NCI-H524 (cell line): ENCODE measurements around the gene CRB2.
"Not testable (repeated sequence)": the region's sequence is repeated elsewhere in the genome, so short reads cannot be mapped to it uniquely, and the experiment has no call there.

Experiments
- DNase-seq, 2 experiments: peaks; one replicate each; lab custom pipeline; 2025; lab: John Stamatoyannopoulos, UW

The CRB2 gene

DNA sequence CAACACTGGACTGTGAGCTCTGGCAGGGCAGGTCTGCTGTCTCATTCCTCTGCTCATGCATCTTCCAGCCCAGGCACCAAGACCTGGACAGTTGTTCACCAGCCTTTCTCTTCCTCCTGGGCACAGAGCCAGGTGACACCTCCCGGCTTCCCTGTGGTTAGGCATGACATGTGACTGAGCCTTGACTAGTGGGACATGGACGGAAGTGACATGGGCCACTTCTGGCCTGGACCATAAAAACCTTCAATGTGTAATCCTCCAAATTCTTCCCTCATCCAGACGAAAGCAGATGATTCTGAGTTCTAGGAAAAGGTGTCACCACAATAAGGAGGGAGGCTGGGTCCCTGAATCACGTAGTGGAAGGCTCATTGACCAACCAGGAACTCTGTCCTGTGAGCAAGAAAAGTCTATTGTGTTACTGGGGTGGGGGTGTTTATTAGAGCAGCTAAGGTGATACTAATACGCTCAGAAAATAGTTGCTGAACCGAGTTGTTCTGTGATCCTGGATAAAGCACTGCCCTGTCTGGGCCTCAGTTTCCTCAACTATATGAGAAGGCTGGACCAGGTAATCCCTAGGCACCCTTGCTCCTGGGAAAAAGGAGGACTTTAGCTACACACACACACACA, 26.6 kb upstream of the CRB2 start:
- no peak for DNase-seq

DNA sequence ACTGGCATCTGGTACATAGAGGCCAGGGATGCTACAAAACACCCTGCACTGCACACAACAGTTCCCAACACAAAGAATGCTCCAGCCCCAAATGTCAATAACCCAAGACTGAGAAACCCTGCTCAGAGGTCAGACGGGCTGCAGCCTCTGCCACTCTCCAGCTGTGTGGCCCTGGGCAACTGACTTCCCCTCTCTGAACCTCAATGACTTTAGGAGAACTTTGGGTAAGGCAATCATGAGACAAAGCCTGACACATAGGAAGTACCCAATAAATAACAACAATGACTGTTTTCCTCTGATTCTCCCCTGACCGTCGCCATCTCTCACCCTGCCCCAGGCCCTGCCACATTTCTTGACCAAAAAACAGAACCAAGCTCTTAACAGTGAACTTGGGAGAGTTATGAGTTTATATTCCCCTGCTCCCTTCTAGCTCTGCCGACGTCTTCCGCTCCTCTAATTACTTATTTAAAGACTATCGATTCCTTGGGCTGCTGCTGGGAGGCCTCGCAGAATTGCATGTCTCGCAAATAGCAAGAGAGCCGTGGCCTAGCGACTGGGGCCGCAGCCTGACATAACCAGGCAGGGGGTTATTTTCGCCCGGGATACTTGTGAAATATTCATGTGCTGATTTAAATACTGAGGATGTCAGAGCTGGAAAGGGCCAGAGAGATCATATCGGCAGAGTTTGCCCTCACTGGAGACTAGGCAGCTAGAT, 24.5 kb upstream of the CRB2 start:
- no peak for DNase-seq

DNA sequence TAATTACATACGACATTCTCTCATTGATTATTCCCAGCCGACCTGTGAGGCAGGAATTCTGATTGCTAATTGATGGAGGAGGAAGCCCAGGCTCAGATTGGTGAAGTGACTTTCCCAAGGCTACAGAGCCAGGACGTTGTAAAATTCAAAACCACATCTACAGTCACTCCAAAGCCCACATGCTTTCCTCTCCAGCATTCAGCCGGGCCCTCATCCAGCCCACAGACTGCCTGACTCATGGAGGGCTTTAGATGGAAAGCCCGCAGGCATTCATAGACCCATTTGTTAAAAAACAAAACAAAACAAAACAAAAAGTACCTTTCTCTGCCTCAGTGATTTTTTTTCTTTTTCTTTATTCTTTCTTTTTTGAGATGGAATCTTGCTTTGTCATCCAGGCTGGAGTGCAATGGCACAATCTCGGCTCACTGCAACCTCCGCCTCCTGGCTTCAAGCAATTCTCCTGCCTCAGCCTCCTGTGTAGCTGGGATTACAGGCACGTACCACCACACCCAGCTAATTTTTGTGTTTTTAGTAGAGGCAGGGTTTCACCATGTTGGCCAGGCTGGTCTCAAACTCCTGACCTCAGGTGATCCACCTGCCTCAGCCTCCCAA, 22.8 kb upstream of the CRB2 start:
- not testable (repeated sequence) for DNase-seq

DNA sequence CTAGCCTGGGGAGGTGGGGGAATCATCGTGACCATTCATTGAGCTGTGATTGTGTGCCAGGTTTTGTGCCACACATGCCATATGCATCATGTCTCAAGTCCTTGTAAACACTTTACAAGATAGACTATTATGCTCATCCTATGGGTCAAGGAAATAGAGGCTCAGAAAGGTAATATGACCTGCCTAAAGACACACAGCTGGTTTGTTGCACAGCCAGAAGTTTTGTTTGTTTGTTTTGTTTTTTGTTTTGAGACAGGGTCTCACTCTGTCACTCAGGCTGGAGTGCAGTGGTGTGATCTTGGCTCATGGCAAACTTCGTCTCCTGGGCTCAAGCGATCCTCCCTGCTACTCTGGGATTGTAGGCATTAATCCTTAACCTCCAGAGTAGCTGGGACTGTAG, 21.4 kb upstream of the CRB2 start:
- DNase-seq: no peak

DNA sequence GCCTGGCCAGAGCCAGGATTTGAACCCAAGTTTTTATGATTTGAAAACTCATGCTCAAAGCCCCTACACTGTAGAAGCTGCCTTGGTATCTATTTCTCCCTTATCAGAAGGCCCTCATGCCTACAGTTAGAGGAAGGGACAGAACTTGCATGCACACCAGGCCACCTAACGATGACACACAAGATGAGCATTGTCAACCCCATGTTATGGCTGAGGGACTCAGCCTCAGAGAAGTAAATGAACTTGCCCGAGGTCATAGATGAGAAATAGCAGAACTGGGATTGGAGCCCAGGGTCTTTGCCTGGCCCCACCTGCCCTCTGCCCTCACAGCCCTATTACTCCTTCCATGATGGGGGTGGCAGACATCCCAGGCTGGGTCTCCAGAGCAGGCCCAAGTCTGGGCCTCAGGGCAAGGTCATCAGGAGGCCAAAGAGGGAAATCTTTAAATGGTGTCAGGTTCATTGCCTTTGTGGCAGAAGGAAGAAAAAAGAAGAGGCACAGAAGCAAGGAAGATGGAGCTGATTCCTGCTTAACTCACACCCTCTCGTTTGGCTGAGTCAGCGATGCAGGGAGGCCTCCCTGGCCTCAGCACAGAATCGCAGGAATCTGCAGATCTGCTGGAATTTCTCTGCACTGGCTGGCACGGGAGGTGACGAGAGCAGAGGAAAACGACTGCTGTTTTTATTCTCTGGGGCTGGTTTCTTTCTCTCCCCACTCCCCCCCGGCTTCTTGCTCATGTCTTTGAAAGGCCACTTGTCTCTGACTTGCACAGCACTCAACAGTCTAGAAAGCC, 20.6 kb upstream of the CRB2 start:
- peak in 1 of 2 experiments; percentile 20 for DNase-seq

DNA sequence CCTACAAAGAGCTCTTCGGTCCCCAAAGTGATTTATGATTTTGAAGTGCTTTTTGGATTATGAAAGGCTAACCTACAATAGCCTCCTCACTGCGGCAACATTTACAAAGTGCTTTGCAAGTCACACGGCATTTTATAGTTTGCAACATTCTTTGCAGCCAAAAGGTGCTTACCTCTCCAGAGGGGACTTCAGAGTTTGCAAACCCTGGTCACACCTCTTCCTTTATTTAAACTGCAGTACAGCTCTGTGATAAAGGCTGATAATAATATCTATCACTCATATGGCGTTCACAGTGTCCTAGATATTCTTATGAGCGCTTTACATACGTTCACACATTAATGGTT, 20.0 kb upstream of the CRB2 start:
- no peak for DNase-seq

DNA sequence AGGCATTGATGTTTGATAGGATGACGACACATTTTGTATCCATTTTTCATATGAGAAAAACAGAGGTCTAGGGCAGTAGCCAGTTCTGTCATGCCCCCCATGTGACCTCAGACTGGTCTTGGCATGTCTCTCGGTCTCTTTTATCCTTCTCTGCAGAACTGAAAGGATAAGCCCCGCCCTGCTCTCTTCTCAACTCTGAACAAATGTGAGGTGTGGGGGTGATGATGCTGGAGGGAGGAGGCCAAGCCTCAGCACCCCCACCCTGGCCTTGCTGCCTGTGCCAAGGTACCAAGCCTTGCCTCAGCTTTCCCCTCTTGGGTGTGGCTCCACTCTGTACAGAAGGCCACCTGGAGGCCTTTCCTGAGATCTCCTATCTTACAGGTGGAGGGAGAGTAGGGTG, 19.5 kb upstream of the CRB2 start:
- no peak for DNase-seq

DNA sequence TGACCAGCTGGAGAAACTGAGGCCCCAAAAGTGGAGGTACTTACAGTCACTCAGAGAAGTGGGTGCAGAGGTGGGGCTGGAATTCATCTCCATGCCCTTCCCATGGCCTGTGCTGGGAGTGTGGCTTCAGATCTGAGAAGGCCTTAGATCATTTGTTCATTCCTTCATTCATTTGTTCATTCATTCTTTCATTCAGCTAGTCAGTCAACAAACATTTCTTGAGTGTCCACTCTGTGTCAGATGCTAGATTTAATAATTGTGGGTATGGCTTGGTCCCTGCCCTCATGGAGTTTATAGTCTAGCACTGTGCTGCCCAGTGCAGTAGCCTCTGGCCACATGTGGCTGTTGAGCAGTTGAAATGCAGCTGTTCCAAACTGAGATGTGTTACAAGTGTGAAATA, 19.0 kb upstream of the CRB2 start:
- no peak for DNase-seq

DNA sequence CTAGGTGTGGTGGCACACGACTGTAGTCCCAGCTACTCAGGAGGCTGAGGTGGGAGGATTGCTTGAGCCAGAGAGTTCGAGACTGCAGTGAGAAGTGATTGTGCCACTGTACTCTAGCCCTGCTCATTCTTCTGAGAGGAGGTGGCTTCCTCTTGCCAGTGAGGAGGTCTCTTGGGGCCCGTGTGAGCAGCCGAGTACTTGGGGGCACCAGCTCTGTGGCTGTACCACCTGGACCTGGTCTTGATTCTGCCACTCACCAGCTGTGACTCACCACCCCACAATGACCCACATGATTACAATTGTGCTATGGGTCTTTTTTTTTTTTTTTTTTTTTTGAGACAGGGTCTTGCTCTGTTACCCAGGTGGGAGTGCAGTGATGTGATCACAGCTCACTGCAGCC, 18.0 kb upstream of the CRB2 start:
- DNase-seq: no peak

DNA sequence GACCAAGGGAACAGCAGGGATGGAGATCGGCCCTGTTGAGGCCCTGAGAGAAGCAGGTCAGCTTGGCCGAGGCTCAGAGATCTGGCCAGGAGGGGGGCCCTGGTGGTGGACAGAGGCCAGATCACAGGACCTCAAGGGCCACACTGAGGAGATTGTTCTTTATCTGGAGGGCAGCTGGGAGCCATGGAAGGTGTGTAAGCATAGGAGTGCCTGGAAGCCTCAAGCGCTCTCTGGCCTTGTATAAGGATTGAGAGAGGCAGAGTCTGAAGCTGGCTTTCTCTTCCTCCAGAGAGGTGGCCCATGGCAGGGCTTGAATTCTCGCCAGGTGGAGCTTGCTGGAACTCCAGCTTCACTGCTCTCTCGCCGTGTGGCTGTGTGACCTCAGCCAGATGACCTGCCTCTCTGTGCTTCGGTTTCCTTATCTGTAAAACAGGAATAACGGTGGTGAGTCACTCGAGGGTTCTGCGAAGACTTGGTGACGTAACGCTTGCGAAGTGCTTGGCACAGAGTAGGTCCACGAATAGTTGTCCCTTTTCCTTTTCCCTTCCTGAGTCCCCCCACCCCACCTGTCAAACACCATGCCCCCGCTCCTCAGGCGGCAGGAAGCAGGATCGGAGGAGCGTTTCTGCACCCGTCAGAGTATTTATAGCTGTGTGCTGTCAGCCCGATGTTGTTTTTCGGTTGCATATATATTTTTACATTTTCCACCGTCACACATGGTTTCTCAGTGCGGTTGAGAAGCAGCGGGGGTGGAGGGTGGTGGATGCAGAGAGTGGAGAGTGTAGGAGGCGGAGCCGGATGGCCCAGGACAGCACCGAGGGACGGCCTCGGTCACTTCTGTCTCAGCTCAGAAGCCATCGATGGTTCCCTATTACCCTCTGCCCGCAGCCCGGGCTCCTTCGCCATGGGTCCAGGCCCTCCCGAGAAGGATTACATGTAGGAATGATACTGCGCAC, 17.0 kb upstream of the CRB2 start:
- no peak for DNase-seq

DNA sequence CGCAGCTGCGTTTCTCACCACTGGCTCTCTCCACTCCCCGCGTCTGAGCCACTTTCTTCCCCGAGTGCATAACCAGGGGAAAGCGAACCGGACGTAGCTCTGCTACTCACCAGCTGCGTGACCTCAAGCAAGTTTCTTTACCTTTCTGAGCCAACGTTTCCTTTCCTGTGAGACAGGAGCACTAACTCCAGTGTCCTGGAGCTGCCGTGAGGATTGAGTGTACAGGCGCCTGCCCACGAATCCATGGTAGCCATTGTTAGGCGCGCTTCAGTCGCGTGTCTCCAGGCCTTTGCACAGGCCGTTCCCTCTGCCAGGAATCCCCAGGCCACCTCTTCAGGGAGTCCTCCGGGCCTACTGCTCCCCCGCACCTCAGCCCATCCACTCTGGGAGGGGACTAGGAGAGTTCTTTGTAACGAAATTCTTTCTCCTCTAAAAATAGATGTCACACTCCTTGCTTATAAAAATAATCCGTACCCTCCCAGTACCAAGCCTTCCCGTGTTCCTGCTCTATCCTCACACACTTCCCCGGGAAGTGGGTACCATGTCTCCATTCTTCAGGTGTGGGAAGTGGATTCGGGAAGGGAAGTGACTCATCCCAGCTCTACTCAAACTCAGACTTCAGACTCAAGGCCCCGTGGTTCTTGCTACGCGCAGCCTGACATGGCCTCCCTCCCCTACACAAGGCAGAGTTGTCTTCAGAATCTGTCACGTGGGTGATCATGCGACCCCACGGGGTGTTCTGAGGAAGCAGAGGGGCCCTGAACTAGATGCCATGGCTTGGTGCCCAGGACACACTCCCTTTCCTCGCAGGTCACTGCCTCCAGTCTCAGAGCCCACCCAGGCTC, 16.1 kb upstream of the CRB2 start:
- no peak for DNase-seq

DNA sequence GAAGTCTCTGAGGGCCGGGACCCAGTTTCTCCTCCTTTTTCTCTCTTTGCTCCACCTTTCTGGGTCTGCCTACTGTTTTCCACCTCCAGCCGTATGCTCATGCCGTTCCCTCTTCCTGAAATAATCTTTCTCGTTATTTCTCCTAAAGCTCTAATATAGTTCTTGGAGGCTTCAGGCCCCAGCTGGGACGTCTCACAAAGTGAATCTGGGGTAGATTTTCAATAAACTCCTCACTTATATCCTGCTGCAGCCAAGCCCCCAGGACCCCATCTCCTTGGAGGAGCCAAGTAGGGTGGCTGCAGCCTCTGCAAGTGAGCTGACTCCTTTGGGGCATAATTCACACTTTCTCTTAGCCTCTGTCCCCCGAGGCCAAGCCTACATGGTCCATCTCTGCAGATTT, 14.2 kb upstream of the CRB2 start:
- DNase-seq: no peak

DNA sequence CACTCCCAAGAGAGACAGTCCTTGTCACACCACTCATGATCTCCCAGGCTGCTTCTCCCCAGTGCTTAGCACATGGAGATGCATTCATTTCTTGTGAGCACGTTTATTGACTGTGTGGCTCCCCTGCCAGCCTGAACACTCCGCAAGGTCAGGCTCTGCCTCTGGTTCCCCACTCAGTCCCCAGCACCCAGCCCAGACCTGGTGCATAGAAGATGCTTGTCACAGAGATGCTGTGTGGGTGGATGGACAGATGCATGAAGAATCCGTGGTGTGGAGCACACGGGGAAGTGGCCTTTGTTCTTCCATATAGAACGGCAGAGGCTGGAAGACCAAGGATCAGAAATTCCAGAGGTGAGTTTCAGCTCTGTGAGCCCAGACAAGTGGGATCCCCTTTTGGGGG, 13.8 kb upstream of the CRB2 start:
- no peak for DNase-seq

DNA sequence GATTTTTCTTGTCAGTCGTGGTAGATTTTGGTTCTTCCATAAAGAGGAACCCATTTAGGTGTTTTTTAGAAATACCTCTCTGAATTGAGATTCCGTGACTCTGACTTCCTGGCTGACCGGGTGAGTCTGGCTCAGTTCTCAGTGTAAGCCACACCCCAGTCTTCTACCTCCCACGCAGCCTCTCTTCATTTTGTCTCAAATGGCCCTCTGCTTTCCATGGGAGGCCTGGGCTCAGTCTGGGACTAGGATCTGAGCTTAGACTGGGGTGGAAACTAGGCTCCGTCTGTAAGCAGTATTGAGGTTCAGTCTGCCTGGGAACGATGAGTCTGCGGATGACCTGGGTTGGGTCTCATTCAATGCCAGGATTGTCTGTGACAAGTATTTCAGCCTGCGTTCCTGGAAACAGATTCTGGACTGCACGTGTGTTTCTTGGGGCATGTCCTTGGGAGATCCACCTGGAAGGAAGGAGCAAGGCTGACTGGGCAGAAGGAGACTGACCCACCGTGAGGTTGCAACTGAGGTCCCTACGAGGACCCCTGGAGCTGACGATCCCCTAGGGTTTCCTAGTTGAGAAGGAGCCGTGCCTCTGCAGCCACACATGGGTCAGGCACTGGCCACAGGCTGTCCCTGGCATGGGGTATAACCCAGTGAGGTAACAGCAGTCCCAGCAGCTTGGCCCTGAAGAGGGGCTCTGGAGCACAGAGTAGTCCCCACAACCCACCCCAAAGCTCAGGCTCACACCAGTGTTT, 12.4 kb upstream of the CRB2 start:
- DNase-seq: no peak

DNA sequence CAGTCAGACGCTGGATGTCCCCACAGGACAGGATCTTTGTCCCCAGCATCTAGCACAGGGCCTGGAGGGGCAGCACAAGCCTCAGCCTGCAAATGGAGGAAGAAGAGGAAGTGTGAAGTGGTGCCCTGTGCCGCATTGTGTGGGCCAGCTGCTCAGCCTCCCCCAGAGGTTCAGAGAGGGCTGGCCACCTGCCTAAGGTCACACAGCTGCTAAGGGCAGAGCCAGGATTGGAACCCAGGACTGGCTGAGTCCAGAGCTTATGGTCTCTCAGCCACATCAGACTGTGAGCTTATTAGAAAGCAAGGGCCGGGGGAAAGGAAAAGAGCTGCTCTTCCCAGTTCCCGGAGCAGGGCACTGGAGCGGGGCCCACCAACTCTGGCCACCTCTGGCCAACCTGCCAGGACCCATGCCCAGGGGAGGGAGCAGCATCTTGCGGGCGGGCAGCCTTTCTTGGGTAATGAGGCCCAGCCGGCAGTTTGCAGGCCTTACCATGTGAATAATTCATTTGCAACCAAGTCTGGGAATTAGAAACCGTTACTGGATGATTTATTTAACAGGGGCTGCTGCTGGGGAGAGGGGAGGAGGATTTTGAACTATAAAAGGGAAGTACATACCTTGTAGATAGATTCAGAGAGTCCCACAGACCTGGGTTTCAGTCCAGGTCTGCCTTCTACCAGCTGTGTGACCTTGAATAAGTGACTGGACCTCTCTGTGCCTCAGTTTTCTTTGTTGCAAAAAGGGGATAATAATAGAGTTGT, 11.6 kb upstream of the CRB2 start:
- DNase-seq: no peak

DNA sequence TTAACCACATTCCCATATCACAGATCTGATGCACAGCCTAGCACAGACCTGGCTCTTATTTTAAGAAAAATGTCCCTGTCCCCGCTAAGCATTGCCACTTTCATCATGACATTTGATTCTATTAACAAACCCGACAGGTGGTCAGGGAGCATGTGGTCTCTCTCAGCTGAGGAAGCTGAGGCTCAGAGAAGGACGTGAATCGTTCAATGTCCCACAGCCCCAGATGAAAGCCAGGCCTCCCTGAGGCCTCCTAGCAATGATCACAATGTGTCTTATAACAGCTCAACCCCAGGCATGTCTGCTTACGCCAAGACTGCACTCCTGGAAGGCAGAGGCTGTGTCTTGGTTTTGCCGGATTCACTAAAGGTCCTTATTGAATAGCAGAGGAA, 10.4 kb upstream of the CRB2 start:
- peak; percentile 53 to 70 for DNase-seq

DNA sequence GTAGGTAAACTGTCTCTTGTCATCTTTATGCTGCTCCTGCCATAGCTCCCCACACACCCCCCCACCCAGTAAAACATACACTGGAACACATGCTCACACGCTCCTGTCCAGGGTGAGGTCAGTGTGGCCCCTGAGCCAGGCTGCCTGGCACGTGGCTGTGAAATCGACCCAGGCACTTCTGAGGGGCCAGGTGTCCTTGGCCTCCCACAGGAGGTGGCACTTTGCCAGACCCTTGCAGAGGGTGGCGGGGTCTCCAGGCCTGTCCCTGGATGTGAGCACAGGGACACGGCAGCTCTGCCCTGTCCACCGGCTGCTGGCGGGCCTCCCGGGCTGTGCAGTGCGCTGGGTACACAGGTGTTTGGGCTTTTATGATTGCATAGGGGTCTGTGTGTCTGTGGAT, 10.0 kb upstream of the CRB2 start:
- DNase-seq: peak; percentile 28 to 60

DNA sequence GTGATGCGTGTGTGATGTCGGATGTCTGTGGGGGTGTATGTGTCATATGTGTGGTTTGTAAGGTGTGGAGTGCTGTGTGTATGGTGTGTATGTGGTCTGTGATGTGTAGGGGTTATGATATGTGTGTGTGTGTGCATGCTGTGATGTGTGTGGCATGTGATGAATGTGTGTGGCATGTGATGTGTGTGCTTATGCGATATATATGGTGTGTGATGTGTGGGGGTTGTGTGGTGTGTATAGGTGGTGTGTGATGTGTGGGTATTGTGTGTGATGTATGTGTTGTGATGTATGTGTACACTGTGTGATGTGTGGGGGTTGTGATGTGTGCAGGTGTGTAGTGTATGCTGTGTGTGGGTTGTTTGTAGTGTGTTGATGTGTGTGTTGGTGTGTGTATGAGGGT, 9.2 kb upstream of the CRB2 start:
- no peak for DNase-seq

DNA sequence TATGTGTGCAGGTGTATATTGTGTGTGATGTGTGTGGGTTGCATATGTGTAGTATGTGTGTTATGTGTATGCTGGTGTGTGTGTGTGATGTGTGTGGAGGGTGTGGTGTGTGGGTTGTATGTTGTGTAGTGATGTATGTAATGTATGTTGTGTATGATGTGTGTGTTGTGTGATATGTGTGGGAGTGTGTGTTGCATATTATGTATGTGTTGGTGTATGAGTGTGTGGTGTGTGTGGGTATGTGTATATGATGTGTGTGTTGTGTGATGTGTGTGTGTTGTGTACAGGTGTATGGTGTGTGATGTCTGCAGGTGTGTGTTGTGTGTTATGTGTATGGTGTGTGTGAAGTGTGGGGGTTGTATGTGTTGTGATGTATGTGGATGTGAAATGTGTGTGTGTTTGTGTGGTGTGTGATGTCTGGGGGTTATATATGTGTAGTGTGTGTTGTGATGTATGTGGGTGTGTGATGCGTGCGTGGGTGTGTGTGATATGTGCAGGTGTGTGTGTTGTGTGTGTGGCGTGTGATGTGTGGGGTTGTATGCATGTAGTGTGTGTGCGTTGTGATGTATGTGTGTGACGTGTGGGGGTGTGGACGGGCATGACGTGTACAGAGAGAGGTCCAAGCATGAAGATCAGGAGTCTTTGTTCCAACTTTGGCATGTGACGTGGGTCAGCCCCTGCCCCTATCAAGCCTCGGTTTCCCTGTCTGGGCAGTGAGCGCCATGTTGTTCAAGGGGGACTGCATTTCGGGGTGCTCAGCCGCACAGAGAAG, 8.5 kb upstream of the CRB2 start:
- DNase-seq: no peak
